ENCODE results near the gene MAD1L1. TPM values are rescaled to one million over a fixed set of nuclear protein-coding genes. Genes with fewer than 3 reads are reported as not detected.

Gene MAD1L1
- total RNA-seq, 1 donor from 2014 or later, result 16.2 TPM

- DNase-seq, result no peak
- TF ChIP-seq, protein P1, sequence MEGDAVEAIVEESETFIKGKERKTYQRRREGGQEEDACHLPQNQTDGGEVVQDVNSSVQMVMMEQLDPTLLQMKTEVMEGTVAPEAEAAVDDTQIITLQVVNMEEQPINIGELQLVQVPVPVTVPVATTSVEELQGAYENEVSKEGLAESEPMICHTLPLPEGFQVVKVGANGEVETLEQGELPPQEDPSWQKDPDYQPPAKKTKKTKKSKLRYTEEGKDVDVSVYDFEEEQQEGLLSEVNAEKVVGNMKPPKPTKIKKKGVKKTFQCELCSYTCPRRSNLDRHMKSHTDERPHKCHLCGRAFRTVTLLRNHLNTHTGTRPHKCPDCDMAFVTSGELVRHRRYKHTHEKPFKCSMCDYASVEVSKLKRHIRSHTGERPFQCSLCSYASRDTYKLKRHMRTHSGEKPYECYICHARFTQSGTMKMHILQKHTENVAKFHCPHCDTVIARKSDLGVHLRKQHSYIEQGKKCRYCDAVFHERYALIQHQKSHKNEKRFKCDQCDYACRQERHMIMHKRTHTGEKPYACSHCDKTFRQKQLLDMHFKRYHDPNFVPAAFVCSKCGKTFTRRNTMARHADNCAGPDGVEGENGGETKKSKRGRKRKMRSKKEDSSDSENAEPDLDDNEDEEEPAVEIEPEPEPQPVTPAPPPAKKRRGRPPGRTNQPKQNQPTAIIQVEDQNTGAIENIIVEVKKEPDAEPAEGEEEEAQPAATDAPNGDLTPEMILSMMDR (IDR thresholded peaks at IDR 0.05; ENCODE audit: borderline replicate concordance), result no peak
- intact Hi-C loops (cut with micrococcal nuclease), result no loop called here
Measured at GRCh38 chr7:2219136-2219535, 13.6 kb downstream of the MAD1L1 start.

DNA sequence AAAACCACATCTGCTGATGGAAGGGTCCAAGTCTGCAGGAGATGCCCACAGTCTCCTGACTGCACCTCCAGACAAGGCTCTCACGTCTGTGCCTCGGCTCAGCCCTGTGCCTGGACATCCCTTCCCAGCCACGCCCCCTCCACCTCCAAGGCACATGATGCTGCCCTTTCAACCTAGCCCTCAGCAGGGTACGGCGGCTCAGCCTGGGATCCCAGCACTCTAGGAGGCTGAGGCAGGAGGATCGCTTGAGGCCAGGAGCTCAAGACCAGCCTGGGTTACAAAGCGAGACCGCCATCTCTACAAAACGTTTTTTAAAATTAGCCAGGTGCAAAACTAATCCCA is 14.3 kb downstream of the MAD1L1 start:
- TF ChIP-seq, protein P1 (IDR thresholded peaks at IDR 0.05; ENCODE audit: borderline replicate concordance), result no peak
- no peak overlapping the region for H3K27ac ChIP-seq (replicated peaks)
- H3K4me3 ChIP-seq, result no peak overlapping the region
- peaks cover 75% of the 10 kb centered on the region for H3K36me3 ChIP-seq
- peaks cover 24% of the 10 kb centered on the region for H3K4me1 ChIP-seq
- no peaks in the 10 kb centered on the region for H3K9me3 ChIP-seq (replicated peaks)
- DNase-seq, result no peak
- no peaks in the 10 kb centered on the region for H3K27me3 ChIP-seq (ENCODE audit: low read depth)
- intact Hi-C loops (cut with micrococcal nuclease), result no loop called here

More at GRCh38 chr7:2219136-2219535, 13.6 kb downstream of the MAD1L1 start:
- H3K36me3 ChIP-seq, result peaks cover 82% of the 10 kb centered on the region
- H3K4me1 ChIP-seq, result peaks cover 20% of the 10 kb centered on the region
- no peak overlapping the region for H3K4me3 ChIP-seq
- no peaks in the 10 kb centered on the region for H3K9me3 ChIP-seq (replicated peaks)
- no peaks in the 10 kb centered on the region for H3K27me3 ChIP-seq (ENCODE audit: low read depth)
- no peak overlapping the region for H3K27ac ChIP-seq (replicated peaks)

- intact Hi-C loops (cut with micrococcal nuclease), result no loop called here
- Histone ChIP-seq H3K4me1 (peaks cover 30% of the 10 kb centered on the region), H3K36me3 (peaks cover 78% of the 10 kb centered on the region), H3K27ac (replicated peaks) (no peak overlapping the region), H3K27me3 (ENCODE audit: low read depth) (no peaks in the 10 kb centered on the region), H3K9me3 (replicated peaks) (no peaks in the 10 kb centered on the region), H3K4me3 (no peak overlapping the region)
- TF ChIP-seq, protein P1 (IDR thresholded peaks at IDR 0.05; ENCODE audit: borderline replicate concordance), result no peak
- no peak for DNase-seq
Measured at GRCh38 chr7:2217716-2218443, 14.9 kb downstream of the MAD1L1 start.

- peaks cover 31% of the 10 kb centered on the region for H3K4me1 ChIP-seq
- no peaks in the 10 kb centered on the region for H3K27me3 ChIP-seq (ENCODE audit: low read depth)
- H3K27ac ChIP-seq (replicated peaks), result no peak overlapping the region
- TF ChIP-seq, protein P1 (IDR thresholded peaks at IDR 0.05; ENCODE audit: borderline replicate concordance), result no peak
- peaks cover 79% of the 10 kb centered on the region for H3K36me3 ChIP-seq
- H3K4me3 ChIP-seq, result no peak overlapping the region
- intact Hi-C loops (cut with micrococcal nuclease), result no loop called here
- no peak for DNase-seq
- no peaks in the 10 kb centered on the region for H3K9me3 ChIP-seq (replicated peaks)
Measured at GRCh38 chr7:2217206-2217605, 15.5 kb downstream of the MAD1L1 start.

DNA sequence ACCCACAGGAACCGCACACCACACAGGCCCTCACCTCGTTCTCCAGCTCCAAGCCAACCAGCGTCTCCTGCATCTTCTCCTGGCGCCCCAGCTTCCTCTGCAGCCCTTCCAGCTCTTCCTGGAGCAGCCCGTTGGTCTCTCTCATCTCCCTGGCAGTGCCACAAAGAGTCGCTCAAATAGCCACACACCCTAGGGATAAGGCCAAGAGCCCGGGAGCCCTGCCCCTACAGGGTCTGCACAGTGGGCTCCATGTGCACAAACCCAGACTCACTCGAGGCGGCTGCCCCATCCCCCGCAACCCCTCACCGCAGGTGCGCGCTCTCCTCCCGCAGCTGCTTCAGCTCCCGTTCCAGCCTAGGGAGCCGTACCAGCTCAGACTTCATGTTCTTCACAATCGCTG is 16.9 kb downstream of the MAD1L1 start:
- intact Hi-C loops (cut with micrococcal nuclease), result no loop called here
- no peak for DNase-seq
- TF ChIP-seq, protein P1 (IDR thresholded peaks at IDR 0.05; ENCODE audit: borderline replicate concordance), result no peak
- H3K27me3 ChIP-seq (ENCODE audit: low read depth), result no peaks in the 10 kb centered on the region
- H3K4me1 ChIP-seq, result peaks cover 31% of the 10 kb centered on the region
- H3K4me3 ChIP-seq, result no peak overlapping the region
- peak overlapping the region; percentile 88 for H3K27ac ChIP-seq (replicated peaks)
- peaks cover 77% of the 10 kb centered on the region for H3K36me3 ChIP-seq
- no peaks in the 10 kb centered on the region for H3K9me3 ChIP-seq (replicated peaks)

All from left ventricle myocardium inferior (tissue), 1 donor.